ENCODE results near the gene ZNF32.
"Not testable (repeated sequence)": the region's sequence is repeated elsewhere in the genome, so short reads cannot be mapped to it uniquely, and the experiment has no call there.

The ZNF32 gene

DNA sequence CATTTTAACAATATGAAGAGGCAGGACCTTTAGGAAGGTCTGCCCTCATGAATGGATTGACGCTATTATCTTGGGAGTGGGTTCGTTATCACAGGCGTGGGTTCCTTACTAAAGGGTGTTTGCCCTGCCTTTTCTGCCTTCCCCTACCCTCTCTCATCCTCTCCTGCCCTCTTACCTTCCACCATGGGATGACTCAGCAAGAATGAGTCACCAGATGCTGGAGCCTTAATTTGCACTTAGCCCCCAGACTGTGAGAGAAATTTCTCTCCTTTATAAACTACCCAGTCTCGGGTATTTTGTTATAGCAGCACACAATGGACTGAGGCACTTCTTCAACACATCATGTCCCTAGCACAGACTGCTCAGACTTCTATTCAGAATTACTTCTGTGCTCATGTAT lies 31.4 kb upstream of the ZNF32 start:
- DNase-seq (ENCODE audit: low read depth in 2 of 2), result no peak

DNA sequence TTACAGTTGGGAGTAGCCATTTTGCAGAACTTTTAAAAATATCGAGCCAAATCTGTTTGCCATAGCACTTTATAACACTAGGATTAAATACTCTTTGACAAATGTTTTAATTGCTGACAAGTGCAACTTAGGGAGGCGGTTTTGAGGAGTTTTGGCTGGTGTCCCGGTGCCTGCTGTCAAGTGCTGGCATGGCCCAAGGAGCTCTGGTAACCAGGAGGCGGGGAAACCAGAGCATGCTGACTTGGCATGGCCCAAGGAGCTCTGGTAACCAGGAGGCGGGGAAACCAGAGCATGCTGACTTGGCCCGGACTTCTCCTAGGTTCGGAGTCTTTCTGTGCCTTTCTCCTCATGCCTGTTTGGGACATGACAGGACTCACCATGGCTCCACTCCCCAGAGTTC lies 30.8 kb upstream of the ZNF32 start:
- no peak for DNase-seq (ENCODE audit: low read depth in 2 of 2)

DNA sequence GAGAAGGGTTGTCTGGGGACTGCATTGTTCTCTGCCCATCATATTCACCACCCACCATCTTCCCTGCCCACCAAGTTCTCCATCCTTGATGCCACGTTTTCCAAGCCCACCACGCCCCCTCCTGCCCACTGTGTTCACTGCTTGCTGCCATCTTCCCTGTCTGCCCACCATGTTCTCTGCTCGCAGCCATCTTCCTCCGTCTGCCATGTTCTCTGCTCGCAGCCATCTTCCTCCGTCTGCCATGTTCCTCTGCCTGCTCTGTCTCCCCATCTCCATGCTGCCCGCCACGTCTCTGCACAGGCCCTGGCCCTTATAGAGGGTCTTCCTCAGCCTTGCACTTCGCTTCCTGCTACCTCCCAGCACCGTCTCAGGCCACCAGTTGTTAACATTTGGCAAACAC lies 30.0 kb upstream of the ZNF32 start:
- no peak for DNase-seq (ENCODE audit: low read depth in 2 of 2)

DNA sequence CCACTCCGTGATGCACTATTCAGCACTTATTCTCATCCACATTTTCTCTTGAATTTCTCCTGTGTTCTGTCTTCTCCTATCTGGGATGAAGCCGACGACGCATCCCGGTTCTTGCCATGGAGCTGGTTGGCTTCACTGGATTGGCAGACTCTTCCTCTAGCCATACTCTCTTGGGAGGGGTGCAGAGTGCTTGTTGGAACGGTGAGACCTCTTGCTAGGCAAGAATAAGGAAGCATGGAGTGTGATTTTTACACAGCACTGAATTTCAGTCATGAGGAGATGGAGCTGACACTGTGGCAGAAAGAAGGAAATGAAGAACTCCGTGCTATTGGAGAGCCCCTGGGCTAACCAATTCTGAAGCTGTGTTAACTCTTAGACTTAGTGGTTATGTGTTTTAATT lies 28.2 kb upstream of the ZNF32 start:
- DNase-seq (ENCODE audit: low read depth in 2 of 2), result no peak

DNA sequence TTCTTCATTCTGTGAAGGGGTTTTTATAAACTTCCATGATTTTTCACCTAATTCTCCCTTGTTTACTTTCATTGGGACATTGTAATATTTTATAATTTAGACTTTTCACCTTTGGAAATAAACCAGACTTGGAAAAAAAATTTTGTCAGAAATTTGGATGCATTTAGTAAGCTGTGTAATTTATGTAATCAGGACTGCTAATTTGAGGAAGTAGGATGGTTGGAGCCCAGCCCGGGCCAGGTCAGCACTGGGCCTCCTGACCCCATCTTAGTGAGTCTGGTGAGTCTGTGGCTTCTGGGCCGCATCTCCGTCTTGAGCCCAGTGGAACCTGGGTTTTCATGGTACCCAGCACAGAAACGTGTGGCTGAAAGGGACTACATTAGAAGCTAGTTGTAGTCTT lies 27.6 kb upstream of the ZNF32 start:
- DNase-seq (ENCODE audit: low read depth in 2 of 2), result no peak

DNA sequence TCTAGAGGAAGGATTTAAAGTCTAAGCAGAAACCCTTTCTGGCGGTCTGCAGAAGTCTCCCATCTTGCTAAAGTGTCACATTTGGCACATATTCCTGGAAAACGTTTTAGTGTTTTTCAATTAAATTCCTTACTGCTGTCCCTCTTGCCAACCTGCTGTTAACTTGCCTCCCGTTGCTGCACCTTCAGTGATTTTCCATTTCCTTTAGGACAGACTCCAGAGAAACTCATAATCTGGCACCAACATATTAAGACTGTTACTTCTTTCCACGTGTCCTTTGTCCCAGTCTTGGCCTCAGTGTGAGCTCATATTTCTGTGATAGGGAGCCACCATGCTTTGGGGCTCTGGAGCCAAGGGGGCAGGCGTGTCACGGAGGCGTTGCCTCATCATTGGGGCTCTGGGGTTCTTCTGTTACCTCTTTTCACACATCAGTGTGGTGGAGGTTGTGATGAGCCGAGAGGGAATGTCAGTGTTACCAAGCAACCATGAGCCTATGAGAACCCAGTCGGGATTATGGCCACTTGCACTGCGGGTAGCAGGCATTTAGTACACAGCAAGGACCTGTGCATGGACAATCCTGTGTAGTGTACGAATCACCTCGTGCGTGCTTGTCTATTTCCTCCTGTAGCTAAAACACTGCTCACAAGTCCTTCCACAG lies 26.0 kb upstream of the ZNF32 start:
- no peak for DNase-seq (ENCODE audit: low read depth in 2 of 2)

DNA sequence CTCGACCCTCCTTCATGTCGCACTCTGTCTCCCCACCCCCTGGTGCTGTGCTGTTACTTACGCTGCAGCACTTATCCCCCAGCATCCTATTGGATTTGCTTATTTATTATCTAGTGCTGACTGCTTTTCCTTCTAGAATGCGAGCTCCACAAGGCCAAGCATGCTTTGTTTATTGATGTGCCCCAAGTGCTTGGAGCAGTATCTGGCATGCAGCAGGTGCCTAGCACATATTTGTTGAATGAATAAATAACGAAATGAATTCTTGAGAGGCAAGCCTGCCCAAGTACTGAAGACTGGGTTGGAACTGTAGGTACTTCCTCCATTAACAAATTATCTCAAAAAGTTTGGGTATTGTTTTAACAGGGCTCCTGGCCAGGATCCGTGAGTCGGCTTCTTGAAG lies 24.8 kb upstream of the ZNF32 start:
- DNase-seq (ENCODE audit: low read depth in 2 of 2), result no peak

DNA sequence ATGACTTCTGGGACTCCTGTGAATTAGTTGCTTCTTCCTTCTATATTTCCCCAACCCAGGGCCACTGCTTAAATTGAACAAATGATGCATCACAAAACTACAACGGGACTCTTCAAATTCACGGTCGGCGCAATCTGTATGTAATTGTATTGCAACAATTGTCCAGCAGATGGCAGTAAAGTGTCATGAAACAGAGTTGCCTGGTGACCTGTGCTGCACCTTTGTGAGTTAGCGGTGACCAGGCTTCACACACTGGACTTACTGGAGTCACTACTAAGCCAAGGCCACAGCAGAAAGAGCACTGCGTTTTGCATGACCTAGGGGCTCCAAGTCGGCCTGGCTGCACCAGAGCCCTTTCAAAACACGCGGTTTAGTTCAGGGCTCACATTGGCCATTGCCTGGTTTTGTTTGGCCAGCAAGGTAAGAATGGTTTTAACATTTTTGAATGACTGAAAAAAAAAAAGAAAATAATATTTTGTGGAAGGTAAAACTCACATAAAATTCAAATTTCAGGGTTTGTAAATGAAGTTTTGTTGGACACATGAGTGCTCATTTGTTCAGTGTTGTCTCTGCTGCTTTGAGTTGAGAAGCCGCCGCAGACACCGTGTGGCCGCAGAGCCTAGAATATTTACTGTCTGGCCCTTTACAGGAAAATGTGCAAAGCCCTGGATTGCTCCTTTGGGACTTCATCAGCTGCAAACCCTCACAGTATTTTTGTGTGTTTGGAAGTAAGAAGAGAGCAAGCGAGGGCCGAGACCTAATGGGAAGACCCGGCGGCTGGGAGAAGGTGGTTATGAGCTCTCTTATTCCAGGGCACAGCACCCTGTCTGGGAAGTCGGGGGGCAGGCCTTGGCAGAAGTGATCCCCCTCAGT lies 23.2 kb upstream of the ZNF32 start:
- no peak for DNase-seq (ENCODE audit: low read depth in 2 of 2)

DNA sequence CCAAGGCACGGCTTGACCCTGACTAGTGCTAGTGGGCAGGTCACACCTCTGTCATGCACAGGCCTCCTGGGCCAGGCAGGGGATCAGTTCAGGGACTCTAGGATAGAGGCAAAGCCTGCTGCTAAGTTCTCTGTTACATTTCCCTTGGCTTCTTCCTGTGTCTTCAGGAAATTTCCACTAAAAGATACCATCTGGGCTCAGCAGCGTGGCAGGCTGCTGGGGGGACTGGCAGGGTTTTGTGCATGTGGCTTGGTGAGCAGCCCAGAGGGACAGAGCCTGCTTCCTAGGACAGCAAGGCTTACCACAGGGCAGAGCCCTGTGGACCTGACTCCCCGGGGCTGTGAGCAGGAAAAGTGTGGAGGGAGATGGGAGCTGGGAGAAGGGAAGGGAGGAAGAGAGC lies 20.7 kb upstream of the ZNF32 start:
- no peak for DNase-seq (ENCODE audit: low read depth in 2 of 2)

DNA sequence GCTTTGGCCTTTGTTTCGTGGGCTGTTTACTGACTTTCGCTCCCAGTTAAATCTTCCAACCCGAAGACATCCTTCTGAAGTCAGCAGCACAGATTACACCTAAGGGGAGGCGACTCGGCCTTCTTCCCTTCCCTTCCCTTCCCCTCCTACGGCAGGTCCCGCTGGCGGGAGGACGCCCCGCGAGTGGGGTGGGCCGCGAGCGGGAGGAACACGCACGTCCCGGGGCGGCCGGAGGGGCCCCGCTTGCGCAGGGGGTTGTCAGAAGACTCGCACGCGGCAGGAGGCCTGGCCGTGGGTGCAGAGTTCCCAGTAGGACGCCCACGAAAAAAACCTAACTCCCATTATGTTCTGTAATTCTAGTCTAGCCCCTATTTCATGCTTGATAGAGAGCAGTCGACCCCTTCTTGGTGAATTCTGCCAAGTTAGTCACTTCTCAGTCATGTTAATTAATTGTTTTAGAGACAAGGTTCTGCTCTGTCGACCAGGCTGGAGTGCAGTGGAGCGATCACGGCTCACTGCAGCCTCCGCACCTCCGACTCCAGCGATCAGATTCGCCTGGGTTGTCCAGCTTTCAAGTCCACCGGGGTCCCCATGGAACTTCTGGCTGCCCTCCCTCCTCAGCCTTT lies 19.2 kb upstream of the ZNF32 start:
- DNase-seq (ENCODE audit: low read depth in 2 of 2), result no peak

DNA sequence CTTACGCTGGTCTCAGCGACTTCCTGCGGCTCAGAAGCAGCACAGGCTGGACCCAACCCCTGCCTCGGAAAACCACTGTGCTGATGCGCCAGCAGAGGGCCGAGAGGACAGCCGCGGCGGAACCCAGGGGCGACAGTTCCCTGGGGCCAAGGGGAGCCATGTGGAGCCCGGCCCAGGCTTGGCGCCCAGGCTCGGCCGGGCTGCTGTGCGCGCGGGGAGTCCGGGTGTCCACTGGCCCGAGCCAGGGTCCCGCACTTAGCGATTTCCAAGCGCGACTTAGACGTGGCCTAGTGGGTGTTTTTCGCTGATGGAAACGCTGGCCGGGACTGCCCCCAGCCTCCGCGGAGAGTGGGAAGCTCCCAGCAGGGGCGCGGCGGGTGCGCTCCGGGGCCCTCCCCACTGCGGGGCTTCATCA lies 18.6 kb upstream of the ZNF32 start:
- DNase-seq (ENCODE audit: low read depth in 2 of 2), result no peak

DNA sequence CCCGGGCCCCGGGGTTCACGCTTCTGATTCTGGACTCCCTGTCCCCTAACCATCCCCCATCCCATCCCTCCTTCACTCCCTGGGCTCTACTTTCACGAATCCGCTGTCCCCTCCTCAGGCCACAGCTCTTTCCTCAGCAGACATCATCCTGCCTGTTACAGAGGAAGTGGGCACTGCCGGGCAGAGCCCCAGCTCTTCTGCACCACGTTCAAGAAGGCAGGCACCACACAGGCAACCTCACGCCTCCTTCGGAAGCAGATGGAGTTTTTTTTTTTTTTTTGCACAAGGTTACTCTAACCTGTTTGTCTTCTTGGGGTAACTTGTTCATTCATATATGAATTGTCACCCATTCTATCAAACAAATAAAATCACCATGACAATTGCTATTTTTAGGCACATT lies 17.9 kb upstream of the ZNF32 start:
- DNase-seq (ENCODE audit: low read depth in 2 of 2), result no peak

DNA sequence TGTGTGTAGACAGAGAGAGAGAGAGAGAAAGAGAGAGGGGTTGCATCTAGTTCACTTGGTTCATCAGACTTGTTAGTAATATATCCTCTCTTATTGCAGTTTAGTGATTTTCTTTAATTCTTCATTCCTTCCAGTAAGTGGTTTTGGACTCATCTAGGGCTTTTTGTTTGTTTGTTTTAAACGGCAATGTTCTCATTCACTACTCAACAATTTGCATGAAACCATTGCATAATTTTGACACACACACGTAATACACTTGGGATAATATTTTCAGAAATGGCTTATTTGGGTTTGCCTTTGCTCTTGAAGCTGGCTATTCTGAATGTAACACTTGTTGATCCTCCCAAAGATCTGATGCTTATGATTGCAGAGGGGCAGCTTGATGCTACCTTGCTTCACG lies 16.4 kb upstream of the ZNF32 start:
- DNase-seq (ENCODE audit: low read depth in 2 of 2), result no peak

DNA sequence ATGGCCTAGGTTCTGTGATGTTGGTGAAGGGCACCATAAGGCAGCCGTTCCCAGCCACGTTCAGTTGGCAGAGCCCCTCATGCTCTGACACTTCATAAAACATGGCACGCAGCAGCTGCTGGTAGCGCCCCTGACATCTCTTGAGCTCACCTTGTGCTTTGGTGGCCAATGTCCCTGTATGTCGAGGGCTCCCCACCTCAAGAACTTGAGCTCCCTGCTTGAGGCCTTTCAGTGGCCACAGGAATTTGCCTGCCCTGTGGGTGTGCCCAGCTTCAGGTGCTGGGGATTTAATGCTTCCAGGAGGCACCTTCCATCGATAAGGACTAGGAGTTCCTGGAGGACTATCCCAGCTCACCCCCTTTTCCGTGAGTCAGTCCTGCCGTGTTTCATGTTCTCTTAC lies 9.5 kb upstream of the ZNF32 start:
- DNase-seq (ENCODE audit: low read depth in 2 of 2), result no peak

DNA sequence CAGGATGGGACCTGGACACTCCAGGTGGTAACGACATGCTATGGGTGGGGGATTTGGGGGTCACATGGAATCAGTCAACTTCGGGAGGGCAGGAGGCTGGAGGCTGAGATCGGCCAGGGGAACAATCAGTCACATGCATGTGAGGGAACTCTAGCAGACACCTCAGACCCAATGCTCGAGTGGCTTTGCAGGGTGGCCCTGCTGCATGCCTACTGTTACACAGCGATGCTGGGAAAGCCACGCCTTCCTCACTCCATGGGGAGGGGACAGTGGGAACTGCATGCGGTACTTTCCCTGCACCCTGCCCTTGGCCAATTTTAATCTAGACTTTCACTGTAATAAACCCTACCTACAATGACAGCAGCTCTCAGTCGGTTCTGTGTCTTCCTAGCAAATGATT lies 6.6 kb upstream of the ZNF32 start:
- no peak for DNase-seq (ENCODE audit: low read depth in 2 of 2)

DNA sequence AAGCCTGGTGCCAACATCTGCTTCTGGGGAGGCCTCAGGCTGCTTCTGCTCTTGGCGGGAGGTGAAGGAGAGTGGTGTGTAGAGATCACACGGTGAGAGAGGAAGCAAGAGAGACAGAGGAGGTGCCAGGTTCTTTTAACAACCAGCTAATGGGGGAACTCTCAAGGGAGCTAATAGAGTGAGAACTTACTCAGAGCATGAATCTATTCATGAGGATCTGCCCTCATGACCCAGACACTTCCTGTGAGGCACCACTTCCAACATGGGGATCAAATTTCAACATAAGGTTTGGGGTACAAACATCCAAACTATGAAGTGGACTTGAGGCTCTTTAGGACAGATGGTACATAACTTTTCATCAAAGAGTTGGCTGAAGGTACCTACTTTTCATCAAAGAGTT lies 5.1 kb upstream of the ZNF32 start:
- DNase-seq (ENCODE audit: low read depth in 2 of 2), result no peak

DNA sequence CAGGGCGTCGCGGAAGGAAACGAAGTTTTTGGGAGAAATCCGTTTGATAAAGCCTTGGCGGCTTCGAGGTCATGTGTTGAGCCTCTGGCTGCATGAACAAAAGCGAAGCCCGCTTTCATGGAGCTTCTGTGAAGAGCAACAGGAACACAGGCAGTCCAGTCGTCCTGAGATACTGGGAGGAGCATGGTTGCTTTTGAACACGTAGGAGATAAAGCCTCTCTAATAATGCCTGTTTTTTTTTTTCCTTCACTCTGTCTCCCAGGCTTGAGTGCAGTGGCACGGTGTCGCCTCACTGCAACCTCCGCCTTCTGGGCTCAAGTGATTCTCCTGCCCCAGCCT lies 473 bp upstream of the ZNF32 start:
- DNase-seq (ENCODE audit: low read depth in 2 of 2), result peak in 1 of 2 experiments; percentile 6

DNA sequence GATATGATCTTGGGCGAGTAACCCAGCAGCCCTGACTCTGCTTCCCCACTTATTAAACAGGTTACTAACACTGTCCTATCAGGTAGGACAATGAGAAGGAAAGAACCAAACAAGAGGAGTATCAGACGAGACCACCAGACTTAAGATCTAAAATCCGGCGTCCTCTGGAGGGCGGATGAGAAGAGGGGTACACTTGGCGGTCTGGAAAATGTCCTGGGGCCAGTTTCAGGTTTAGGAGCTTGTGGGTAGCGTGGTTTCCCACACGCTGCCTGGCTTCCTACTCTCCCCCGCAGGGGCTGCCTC lies 635 bp downstream of the ZNF32 start:
- DNase-seq (ENCODE audit: low read depth in 2 of 2), result no peak

DNA sequence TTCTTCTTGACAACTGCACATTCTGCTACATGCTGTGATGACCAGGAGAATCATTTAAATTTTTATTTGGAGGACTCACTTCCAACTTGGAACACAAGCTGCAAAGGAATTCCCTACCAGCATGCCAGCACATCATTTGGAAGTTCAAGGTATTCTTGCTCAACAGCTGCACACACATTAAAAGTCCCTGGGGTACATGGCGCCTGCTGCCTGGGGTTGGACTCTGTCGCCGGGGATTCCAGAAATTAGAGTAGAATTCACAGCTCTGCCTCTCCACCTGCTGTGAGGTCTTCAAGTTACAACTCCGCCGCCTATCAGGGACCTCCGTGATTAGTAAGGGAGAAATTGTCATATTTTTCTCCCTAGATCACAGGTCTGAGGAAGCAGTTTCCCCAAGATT lies 1.1 kb downstream of the ZNF32 start:
- DNase-seq (ENCODE audit: low read depth in 2 of 2), result no peak

DNA sequence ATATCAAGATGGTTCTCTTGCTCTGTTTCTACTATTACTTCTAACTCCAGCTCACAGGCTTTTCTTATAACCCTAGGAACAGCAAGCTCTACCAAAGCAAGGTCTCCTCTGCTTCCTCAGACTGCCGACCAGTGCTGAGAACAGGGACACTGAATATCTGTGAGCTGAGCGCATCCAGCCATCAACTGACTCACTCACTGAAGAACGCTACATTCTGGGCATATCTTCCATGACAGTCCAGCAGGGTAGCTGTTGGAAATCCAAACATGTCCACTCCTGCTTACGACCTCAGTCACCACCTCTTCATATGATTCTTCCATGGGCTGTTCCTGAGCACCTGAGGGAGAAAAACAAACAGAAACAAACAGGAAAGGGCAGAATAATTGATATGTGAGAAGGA lies 2.8 kb downstream of the ZNF32 start:
- no peak for DNase-seq (ENCODE audit: low read depth in 2 of 2)

DNA sequence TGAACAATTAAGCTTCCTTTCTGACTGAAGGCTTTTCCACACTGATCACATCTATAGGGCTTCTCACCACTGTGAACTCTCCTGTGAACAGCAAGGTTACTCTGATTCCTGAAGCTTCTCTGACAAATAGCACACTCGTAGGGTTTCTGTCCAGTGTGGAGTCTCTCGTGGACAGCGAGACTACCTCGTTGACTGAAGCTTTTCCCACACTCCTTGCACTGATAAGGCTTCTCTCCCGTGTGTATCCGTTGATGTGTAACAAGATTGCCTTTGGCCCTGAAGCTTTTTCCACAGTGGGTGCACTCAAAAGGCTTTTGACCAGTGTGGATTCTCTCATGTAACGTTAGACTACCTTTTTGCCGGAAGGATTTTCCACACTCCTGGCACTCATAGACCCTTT lies 4.4 kb downstream of the ZNF32 start:
- DNase-seq (ENCODE audit: low read depth in 2 of 2), result no peak

DNA sequence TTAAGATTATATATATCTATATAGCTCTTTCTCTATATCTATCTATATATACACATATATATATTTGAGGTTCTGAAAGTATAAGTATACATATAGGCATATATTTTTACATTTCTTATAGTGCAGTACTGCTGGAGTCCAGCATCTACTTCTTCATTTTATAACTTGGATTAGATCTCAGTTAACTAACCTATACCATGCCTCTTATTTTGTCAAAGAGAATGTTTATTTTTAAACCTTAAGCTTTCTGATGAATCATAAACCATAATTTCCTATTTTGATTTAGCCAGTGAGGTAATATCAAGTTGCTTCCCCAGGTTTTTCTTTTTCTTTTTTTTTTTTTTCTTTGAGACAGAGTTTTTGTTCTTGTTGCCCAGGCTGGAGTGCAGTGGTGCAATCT lies 8.1 kb downstream of the ZNF32 start:
- DNase-seq (ENCODE audit: low read depth in 2 of 2), result no peak

DNA sequence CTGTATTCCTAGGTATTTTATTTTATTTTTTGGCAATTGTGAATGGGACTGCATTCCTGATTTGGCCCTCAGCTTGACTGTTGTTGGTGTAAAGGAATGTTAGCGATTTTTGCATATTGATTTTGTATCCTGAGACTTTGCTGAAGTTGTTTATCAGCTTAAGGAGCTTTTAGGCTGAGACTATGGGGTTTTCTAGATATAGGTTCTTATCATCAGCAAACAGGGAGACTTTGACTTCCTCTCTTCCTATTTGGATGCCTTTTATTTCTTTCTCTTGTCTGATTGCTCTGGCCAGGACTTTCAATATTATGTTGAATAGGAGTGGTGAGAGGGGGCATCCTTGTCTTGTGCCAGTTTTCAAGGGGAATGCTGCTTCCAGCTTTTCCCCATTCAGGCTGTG lies 12.9 kb downstream of the ZNF32 start:
- DNase-seq (ENCODE audit: low read depth in 2 of 2), result not testable (repeated sequence)
